ENCODE results near the gene TRAK1.
A peak's percentile ranks its signal among the peaks of the same experiment; 100 is the strongest.

TRAK1 gene

GRCh38 chr3:42068303-42069088 lies 22.7 kb upstream of the TRAK1 start:
- no peak for DNase-seq

DNA sequence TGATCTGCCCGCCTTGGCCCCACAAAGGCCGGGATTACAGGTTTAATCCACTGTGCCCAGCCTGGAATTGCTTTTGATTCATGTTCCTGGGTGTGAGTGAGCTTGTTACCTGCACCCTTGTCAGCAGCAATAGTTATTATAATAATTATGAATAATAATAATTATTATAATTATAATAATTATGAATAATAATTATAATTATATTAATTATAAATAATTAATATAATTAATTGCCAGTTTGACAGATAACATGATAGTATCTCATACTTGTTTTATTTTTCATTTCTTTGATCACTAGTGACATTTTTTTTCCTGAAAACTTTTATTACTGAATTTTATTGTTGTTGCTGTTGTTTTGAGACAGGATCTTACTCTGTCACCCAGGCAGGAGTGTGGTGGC lies 21.1 kb upstream of the TRAK1 start:
- DNase-seq, result no peak

- DNase-seq, result peak; percentile 54
Measured at GRCh38 chr3:42070524-42070923, 20.6 kb upstream of the TRAK1 start.

DNA sequence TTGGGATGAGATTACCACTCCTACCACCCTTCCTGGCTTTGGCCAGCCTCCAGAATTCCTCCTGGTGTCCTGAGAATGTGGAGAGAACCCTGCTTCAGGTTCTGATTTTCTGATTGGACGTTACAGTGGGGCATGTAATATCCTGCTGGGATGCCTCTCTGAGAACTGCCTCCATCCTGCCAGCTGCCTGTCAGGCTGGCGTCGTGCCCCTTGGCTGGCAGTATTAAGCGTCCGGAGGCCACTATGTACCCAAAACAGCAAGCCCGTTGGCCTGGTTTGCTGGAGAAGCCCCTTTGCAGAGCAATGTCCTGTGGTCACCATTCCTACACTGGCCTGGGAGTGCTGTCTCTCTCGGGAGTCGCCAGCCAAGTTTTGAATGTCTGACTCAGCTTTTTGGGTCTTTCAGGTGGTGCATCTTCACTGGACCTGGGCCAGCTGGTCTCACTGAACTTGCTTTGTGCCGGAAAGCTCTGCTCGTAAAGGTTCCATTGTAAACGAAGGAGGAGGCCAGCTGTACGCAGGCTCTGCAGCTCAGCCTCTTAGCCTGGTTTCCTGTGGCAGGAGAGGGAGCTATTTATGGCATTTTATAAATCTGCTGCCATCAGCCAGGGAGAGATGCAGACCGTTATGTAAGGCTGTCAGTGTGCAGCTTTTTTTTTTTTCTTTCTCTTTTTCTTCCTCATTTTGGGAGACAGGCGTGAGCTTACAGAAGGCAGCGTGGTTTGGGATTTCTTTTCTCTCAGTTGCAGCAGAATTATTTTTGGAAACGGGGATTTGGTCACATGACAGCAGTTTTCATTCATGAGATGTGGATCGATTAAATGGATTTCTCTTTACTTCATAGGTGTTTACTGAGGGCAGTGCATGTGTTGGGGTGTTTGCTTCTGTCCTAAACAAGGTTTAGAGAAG lies 19.0 kb upstream of the TRAK1 start:
- DNase-seq, result peak; percentile 95

GRCh38 chr3:42072831-42073301 lies 18.3 kb upstream of the TRAK1 start:
- DNase-seq, result no peak

GRCh38 chr3:42077785-42078184 lies 13.4 kb upstream of the TRAK1 start:
- no peak for DNase-seq

DNA sequence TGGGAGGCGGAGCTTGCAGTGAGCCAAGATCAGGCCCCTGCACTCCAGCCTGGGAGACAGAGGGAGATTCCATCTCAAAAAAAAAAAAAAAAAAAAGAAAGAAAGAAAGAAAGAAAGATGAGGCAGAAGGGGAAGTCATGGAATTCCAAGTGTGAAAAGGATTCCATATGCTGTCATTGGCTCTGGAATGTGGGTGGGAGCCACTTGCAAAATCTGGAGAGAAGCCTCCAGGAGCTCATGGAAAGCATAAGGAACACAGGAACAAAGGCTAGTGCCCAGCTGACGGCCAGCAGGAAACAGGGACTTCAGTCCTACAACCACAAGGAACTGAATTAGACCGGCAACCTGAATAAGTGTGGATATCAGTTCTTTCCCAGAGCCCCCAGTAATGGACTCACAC lies 12.5 kb upstream of the TRAK1 start:
- peak; percentile 44 for DNase-seq

DNA sequence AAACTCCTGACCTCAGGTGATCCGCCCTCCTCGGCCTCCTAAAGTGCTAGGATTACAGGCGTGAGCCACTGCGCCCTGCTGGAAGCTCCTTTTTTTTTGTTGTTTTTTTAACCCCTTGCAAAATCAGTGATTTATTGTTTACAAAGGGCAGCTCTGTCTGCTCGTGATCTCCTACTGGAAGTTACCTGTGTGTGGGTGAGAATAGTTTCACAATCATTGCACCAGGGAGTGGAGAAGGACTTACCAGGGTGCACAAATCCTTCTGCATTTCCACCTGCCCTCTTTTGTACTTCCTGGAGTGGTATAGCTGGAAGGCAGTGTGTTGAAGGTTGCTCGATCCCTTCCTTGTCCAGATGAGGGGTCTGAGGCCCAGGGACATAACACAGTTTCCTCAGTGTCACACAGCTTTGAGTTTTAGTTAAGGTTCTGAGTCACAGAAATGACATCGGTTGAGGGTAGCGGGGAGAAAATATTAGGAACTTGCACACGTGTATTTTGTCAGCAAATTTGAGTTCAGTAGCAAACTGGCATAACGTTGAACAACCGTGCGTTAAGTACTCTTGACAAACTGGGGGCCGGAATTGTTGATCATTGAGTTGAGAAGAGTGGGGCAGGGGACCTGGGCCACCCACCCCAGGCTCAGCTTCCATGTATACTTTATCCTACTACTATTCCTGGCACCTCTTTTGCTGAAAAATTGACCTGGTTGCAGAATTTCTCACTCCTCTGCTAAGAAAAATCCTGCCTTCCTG lies 11.3 kb upstream of the TRAK1 start:
- no peak for DNase-seq

DNA sequence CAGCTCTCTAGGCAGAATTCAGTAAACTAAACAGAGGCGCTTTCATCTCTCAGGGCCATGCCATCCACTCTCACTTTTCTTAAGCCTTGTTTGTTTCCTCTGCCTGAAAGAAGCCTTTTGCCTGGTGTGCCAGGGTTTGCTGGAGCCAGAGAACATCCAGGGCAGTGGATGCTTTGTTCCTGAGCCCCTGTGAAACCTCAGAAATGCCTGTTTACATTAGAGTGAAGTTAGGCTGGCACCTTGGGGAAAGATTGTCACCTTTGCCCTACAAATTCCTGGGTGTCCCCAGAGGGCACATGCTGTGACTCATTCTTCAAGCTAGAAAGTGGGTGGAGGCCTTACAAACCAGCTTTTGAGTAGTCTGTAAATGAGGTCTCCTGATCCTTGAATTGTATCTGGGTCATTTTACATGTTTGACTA lies 10.7 kb upstream of the TRAK1 start:
- DNase-seq, result peak; percentile 17

GRCh38 chr3:42081838-42082473 lies 9.2 kb upstream of the TRAK1 start:
- no peak for DNase-seq

- no peak for DNase-seq
Measured at GRCh38 chr3:42084586-42084985, 6.6 kb upstream of the TRAK1 start.

DNA sequence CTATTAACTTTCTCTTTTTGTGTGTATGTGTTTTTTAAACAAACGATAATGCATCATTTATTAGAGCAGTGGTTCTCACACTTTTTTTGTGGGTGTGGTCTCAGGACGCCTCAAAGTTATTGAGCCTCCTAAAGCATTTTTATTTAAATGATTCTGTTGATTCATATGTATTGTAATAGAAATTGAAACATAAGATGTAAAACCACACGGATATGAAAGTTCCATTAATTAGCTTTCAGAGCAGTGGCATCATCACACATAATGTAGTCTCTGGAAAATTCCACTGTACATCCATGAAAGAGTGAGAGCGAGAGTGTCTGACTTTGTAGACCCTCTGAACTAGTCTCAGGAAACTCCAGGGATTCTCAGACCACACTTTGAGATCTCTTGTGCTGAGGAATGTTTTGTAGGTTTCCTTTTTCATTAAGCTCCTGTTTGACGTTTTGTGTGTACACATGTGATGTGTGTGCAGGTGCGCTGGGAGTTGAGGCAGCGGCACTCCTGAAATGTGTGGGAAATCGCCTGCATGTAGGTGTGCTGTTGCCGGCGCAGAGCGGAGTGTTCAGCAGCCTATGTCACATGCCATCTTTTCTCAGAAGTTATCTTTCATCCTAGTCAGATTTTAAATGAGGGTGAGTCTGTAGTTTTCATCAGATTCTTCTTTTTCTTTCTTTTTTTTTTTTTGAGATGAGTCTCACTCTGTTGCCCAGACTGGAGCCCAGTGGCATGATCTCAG lies 5.3 kb upstream of the TRAK1 start:
- no peak for DNase-seq

DNA sequence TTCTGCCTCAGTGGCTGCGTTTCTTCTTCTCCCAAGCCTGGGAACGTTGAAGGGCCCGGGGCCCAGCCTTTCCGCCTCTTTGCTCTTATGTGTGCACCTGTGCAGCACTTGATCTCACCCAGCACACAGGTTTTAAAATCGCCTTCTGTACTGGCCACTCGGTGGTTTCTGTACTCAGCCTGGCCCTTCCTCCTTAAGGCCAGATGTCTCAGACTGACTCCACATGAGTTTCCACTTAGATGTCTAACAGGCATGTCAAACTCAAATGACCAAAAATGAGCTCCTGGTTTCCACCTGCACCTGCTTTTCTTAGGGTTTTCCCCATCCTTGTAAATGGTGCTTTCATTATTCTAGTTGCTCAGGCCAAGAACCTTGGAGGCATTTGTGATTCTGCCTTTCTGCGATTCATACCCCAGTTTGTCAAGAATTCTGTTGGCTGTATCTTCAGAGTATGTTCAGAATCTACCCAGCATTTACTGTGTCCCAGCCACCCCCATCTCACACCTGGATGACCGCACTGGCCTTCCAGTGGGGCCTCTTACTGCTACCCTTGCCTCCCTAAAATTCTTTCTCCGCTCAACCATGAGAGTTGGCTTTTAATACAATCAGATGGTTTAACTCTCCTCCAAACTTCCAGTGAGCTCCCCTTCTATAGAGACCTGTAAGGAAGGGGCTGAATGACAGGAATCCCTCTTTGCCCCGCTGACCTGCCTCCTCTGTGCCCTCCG lies 2.2 kb upstream of the TRAK1 start:
- DNase-seq, result no peak

GRCh38 chr3:42092006-42092405 lies 849 bp downstream of the TRAK1 start:
- no peak for DNase-seq

GRCh38 chr3:42094128-42094527 lies 3.0 kb downstream of the TRAK1 start:
- DNase-seq, result no peak

GRCh38 chr3:42094691-42095391 lies 3.7 kb downstream of the TRAK1 start:
- DNase-seq, result no peak

DNA sequence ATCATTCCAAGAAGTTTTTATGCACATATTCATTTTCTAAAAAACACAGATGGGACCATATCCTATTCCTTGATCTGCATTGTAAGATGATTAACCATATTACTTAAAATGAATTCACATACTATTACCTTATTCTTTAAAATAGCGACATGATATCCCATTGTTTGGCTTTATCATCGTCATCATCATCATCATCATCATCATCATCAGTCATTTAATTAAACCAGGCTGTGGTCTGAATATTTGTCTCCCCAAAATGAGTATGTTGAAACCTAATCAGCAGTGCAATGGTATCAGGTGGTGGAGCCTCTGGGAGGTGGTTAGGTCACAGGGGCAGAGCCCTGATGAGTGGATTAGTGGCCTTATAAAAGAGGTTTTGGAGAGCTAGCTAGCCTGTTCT lies 4.4 kb downstream of the TRAK1 start:
- no peak for DNase-seq

GRCh38 chr3:42096796-42097565 lies 5.8 kb downstream of the TRAK1 start:
- DNase-seq, result peak; percentile 63

GRCh38 chr3:42097566-42097946 lies 6.4 kb downstream of the TRAK1 start:
- no peak for DNase-seq

- no peak for DNase-seq
Measured at GRCh38 chr3:42098171-42098570, 7.0 kb downstream of the TRAK1 start.

Measured in NCI-H226 (cell line).